ENCODE measurements around the gene DENND6B.

GRCh38 chr22:50266994-50267393 lies 59.8 kb downstream of the DENND6B start:
- no peak for TF ChIP-seq CTCF (IDR thresholded peaks at IDR 0.05)
- TF ChIP-seq POLR2A (IDR thresholded peaks at IDR 0.05), result no peak
